Skin epidermis (tissue), 12 donors: ENCODE results near the gene PAPPA.
A peak's percentile ranks its signal among the peaks of the same experiment; 100 is the strongest.

Source experiments
- H3K27ac ChIP-seq, 21 experiments: fragments of 200-600 bp; sonication (generic) in 11 of 21; one replicate each; pipeline ENCODE4 v1.5.0; 2020; ENCODE audit warnings: mild to moderate bottlenecking in 3 of 21, inconsistent platforms in 2 of 21, moderate library complexity in 2 of 21
- H3K4me3 ChIP-seq, 7 experiments: fragments of 200-600 bp; sonication (generic) in 2 of 7; one replicate each; pipeline ENCODE4 v1.5.0; 2020; ENCODE audit warnings: inconsistent platforms in 2 of 7, mild to moderate bottlenecking in 2 of 7, moderate library complexity in 1 of 7

Gene PAPPA

GRCh38 chr9:116362493-116362892 lies 208.9 kb downstream of the PAPPA start:
- Histone ChIP-seq H3K4me3 (no peak overlapping the region), H3K27ac (no peak overlapping the region)

- H3K4me3 ChIP-seq, result no peak overlapping the region
- peak overlapping the region in 8 of 21 experiments; percentile 1 to 63 (median 34) for H3K27ac ChIP-seq
These were observed 211.5 kb downstream of the PAPPA start for GRCh38 chr9:116365056-116365471.

- no peak overlapping the region for H3K27ac ChIP-seq
- H3K4me3 ChIP-seq, result no peak overlapping the region
These were observed 212.7 kb downstream of the PAPPA start for GRCh38 chr9:116366241-116366640.

GRCh38 chr9:116368680-116369079 lies 215.1 kb downstream of the PAPPA start:
- Histone ChIP-seq H3K4me3 (no peak overlapping the region), H3K27ac (peak overlapping the region in 1 of 21 experiments; percentile 53)

- Histone ChIP-seq H3K27ac (no peak overlapping the region), H3K4me3 (no peak overlapping the region)
These were observed 216.1 kb downstream of the PAPPA start for GRCh38 chr9:116369706-116370105.

GRCh38 chr9:116370556-116370955 lies 217.0 kb downstream of the PAPPA start:
- H3K27ac ChIP-seq, result no peak overlapping the region

GRCh38 chr9:116372081-116372673 lies 218.6 kb downstream of the PAPPA start:
- no peak overlapping the region for H3K4me3 ChIP-seq
- H3K27ac ChIP-seq, result no peak overlapping the region

More at GRCh38 chr9:116370556-116370955, 217.0 kb downstream of the PAPPA start:
- H3K4me3 ChIP-seq, result no peak overlapping the region

GRCh38 chr9:116372786-116373185 lies 219.2 kb downstream of the PAPPA start:
- no peak overlapping the region for H3K27ac ChIP-seq
- no peak overlapping the region for H3K4me3 ChIP-seq

GRCh38 chr9:116377179-116377798 lies 223.7 kb downstream of the PAPPA start:
- Histone ChIP-seq H3K4me3 (no peak overlapping the region), H3K27ac (peak overlapping the region in 4 of 21 experiments; percentile 6 to 47 (median 30))

- Histone ChIP-seq H3K4me3 (no peak overlapping the region), H3K27ac (no peak overlapping the region)
These were observed 225.3 kb downstream of the PAPPA start for GRCh38 chr9:116378873-116379272.

GRCh38 chr9:116379821-116380220 lies 226.2 kb downstream of the PAPPA start:
- H3K27ac ChIP-seq, result no peak overlapping the region

GRCh38 chr9:116380496-116380995 lies 227.0 kb downstream of the PAPPA start:
- no peak overlapping the region for H3K27ac ChIP-seq
- no peak overlapping the region for H3K4me3 ChIP-seq

More at GRCh38 chr9:116379821-116380220, 226.2 kb downstream of the PAPPA start:
- H3K4me3 ChIP-seq, result no peak overlapping the region

- no peak overlapping the region for H3K4me3 ChIP-seq
- H3K27ac ChIP-seq, result no peak overlapping the region
These were observed 227.8 kb downstream of the PAPPA start for GRCh38 chr9:116381350-116381749.

GRCh38 chr9:116382053-116382452 lies 228.5 kb downstream of the PAPPA start:
- H3K4me3 ChIP-seq, result no peak overlapping the region
- H3K27ac ChIP-seq, result no peak overlapping the region

GRCh38 chr9:116383133-116383532 lies 229.5 kb downstream of the PAPPA start:
- H3K4me3 ChIP-seq, result no peak overlapping the region

GRCh38 chr9:116383936-116384335 lies 230.3 kb downstream of the PAPPA start:
- Histone ChIP-seq H3K27ac (no peak overlapping the region), H3K4me3 (no peak overlapping the region)

More at GRCh38 chr9:116383133-116383532, 229.5 kb downstream of the PAPPA start:
- H3K27ac ChIP-seq, result no peak overlapping the region

- Histone ChIP-seq H3K27ac (no peak overlapping the region), H3K4me3 (no peak overlapping the region)
These were observed 234.5 kb downstream of the PAPPA start for GRCh38 chr9:116387934-116388698.

GRCh38 chr9:116389541-116390302 lies 236.1 kb downstream of the PAPPA start:
- no peak overlapping the region for H3K27ac ChIP-seq
- H3K4me3 ChIP-seq, result no peak overlapping the region

- H3K4me3 ChIP-seq, result no peak overlapping the region
- H3K27ac ChIP-seq, result peak overlapping the region in 1 of 21 experiments; percentile 41
These were observed 237.0 kb downstream of the PAPPA start for GRCh38 chr9:116390303-116391228.
